T-helper 17 cell (primary cell): ENCODE results near the gene ARHGAP1. TPM values are rescaled to one million over a fixed set of nuclear protein-coding genes. Genes with fewer than 3 reads are reported as not detected.
"Not testable (repeated sequence)": the region's sequence is repeated elsewhere in the genome, so short reads cannot be mapped to it uniquely, and the experiment has no call there.

Source experiments
- ATAC-seq: fragments of 150-1000 bp; cut with Tn5 transposase; 2 replicates; pipeline ENCODE4 v1.10.0; 2021; ENCODE audit warnings: mild to moderate bottlenecking, moderate library complexity
- DNase-seq, 3 donors: peaks; one replicate each; pipeline versions ENCODE4 v3.0.0 to v3.0.0-alpha.2; 2020 to 2021
- H3K9me3 ChIP-seq: one replicate; pipeline ENCODE4 v1.7.0; 2013; ENCODE audit warnings: low read length, mild to moderate bottlenecking; ENCODE audit not compliant: control insufficient read depth, poor library complexity, severe bottlenecking
- H3K27ac Mint-ChIP-seq: one replicate; pipeline ENCODE4 v1.8.0; 2022; ENCODE audit warnings: mild to moderate bottlenecking, moderate library complexity, mixed read lengths
- H3K27me3 Mint-ChIP-seq: one replicate; pipeline ENCODE4 v1.8.0; 2022; ENCODE audit warnings: mixed read lengths
- H3K36me3 Mint-ChIP-seq: one replicate; pipeline ENCODE4 v1.8.0; 2022; ENCODE audit warnings: low read depth, mixed read lengths
- H3K4me1 Mint-ChIP-seq: one replicate; pipeline ENCODE4 v1.8.0; 2022; ENCODE audit warnings: mild to moderate bottlenecking, mixed read lengths
- H3K4me3 Mint-ChIP-seq: one replicate; pipeline ENCODE4 v1.8.0; 2022; ENCODE audit warnings: mild to moderate bottlenecking, moderate library complexity, mixed read lengths
- total RNA-seq, 4 donors: library from RNA in 2 of 4; stranded (reverse) in 2 of 4; gene quantifications; one replicate each; pipeline ENCODE4 v1.2.3 and lab custom pipeline; 2022 to 2026

Gene ARHGAP1
- total RNA-seq, 2 donors from 2014 or later: 58.0 to 65.9 TPM

- no peaks in the 10 kb centered on the region for H3K36me3 Mint-ChIP-seq
- H3K27ac Mint-ChIP-seq: no peak overlapping the region
- H3K27me3 Mint-ChIP-seq: no peaks in the 10 kb centered on the region
- H3K4me3 Mint-ChIP-seq: no peak overlapping the region
- DNase-seq (no peak), ATAC-seq (peak; percentile 28)
- no peaks in the 10 kb centered on the region for H3K9me3 ChIP-seq
- H3K4me1 Mint-ChIP-seq: peaks cover 5% of the 10 kb centered on the region
These were observed 18.0 kb upstream of the ARHGAP1 start for GRCh38 chr11:46718155-46719019.

- ATAC-seq, H3K27ac Mint-ChIP-seq, DNase-seq, H3K4me1 Mint-ChIP-seq, H3K36me3 Mint-ChIP-seq, H3K4me3 Mint-ChIP-seq, H3K27me3 Mint-ChIP-seq, H3K9me3 ChIP-seq: not testable (repeated sequence)
These were observed 17.4 kb upstream of the ARHGAP1 start for GRCh38 chr11:46717825-46718154.

GRCh38 chr11:46712874-46713576 is 12.6 kb upstream of the ARHGAP1 start:
- no peaks in the 10 kb centered on the region for H3K9me3 ChIP-seq
- no peaks in the 10 kb centered on the region for H3K27me3 Mint-ChIP-seq
- H3K4me1 Mint-ChIP-seq: no peaks in the 10 kb centered on the region
- no peak overlapping the region for H3K27ac Mint-ChIP-seq
- ATAC-seq (no peak), DNase-seq (no peak)
- no peak overlapping the region for H3K4me3 Mint-ChIP-seq
- no peaks in the 10 kb centered on the region for H3K36me3 Mint-ChIP-seq

GRCh38 chr11:46711303-46711702 is 10.9 kb upstream of the ARHGAP1 start:
- ATAC-seq (no peak), DNase-seq (no peak)
- H3K4me3 Mint-ChIP-seq: no peak overlapping the region
- H3K4me1 Mint-ChIP-seq: peaks cover 7% of the 10 kb centered on the region
- no peaks in the 10 kb centered on the region for H3K9me3 ChIP-seq
- H3K27me3 Mint-ChIP-seq: no peaks in the 10 kb centered on the region
- no peaks in the 10 kb centered on the region for H3K36me3 Mint-ChIP-seq
- H3K27ac Mint-ChIP-seq: no peak overlapping the region

GRCh38 chr11:46710821-46711269 is 10.4 kb upstream of the ARHGAP1 start:
- DNase-seq (no peak), ATAC-seq (no peak)
- no peaks in the 10 kb centered on the region for H3K9me3 ChIP-seq
- Mint-ChIP-seq H3K27me3 (no peaks in the 10 kb centered on the region), H3K36me3 (no peaks in the 10 kb centered on the region), H3K4me3 (no peak overlapping the region), H3K4me1 (peaks cover 7% of the 10 kb centered on the region), H3K27ac (no peak overlapping the region)

GRCh38 chr11:46709351-46709750 is 8.9 kb upstream of the ARHGAP1 start:
- H3K36me3 Mint-ChIP-seq, H3K9me3 ChIP-seq, H3K4me1 Mint-ChIP-seq, H3K4me3 Mint-ChIP-seq, DNase-seq, ATAC-seq, H3K27me3 Mint-ChIP-seq: not testable (repeated sequence)
- peak overlapping the region; percentile 59 for H3K27ac Mint-ChIP-seq

- ATAC-seq: no peak
- Mint-ChIP-seq H3K4me3 (no peak overlapping the region), H3K4me1 (peaks cover 17% of the 10 kb centered on the region), H3K27ac (peak overlapping the region; percentile 79), H3K36me3 (peaks cover 2% of the 10 kb centered on the region), H3K27me3 (no peaks in the 10 kb centered on the region)
- H3K9me3 ChIP-seq: no peaks in the 10 kb centered on the region
- DNase-seq: no peak
These were observed 6.5 kb upstream of the ARHGAP1 start for GRCh38 chr11:46706886-46707285.

- no peaks in the 10 kb centered on the region for H3K9me3 ChIP-seq
- DNase-seq (no peak), ATAC-seq (no peak)
- Mint-ChIP-seq H3K4me3 (no peak overlapping the region), H3K27me3 (no peaks in the 10 kb centered on the region), H3K36me3 (peaks cover 2% of the 10 kb centered on the region), H3K4me1 (peaks cover 28% of the 10 kb centered on the region), H3K27ac (peak overlapping the region; percentile 79)
These were observed 4.8 kb upstream of the ARHGAP1 start for GRCh38 chr11:46705070-46705688.

- DNase-seq (no peak), ATAC-seq (no peak)
- no peaks in the 10 kb centered on the region for H3K27me3 Mint-ChIP-seq
- peaks cover 33% of the 10 kb centered on the region for H3K4me1 Mint-ChIP-seq
- H3K9me3 ChIP-seq: no peaks in the 10 kb centered on the region
- peak overlapping the region; percentile 97 for H3K27ac Mint-ChIP-seq
- peaks cover 2% of the 10 kb centered on the region for H3K36me3 Mint-ChIP-seq
- H3K4me3 Mint-ChIP-seq: peak overlapping the region; percentile 96
These were observed 747 bp upstream of the ARHGAP1 start for GRCh38 chr11:46701078-46701654.

- Mint-ChIP-seq H3K27ac (peak overlapping the region; percentile 97), H3K27me3 (no peaks in the 10 kb centered on the region), H3K36me3 (peaks cover 2% of the 10 kb centered on the region), H3K4me1 (peaks cover 38% of the 10 kb centered on the region), H3K4me3 (peak overlapping the region; percentile 96)
- no peaks in the 10 kb centered on the region for H3K9me3 ChIP-seq
- ATAC-seq (no peak), DNase-seq (no peak)
These were observed 1.8 kb downstream of the ARHGAP1 start for GRCh38 chr11:46698597-46698996.

GRCh38 chr11:46697723-46698122 is 2.7 kb downstream of the ARHGAP1 start:
- H3K27me3 Mint-ChIP-seq: no peaks in the 10 kb centered on the region
- H3K9me3 ChIP-seq: no peaks in the 10 kb centered on the region
- ATAC-seq (no peak), DNase-seq (no peak)
- no peaks in the 10 kb centered on the region for H3K36me3 Mint-ChIP-seq
- H3K4me1 Mint-ChIP-seq: peaks cover 32% of the 10 kb centered on the region
- H3K27ac Mint-ChIP-seq: peak overlapping the region; percentile 97
- no peak overlapping the region for H3K4me3 Mint-ChIP-seq

GRCh38 chr11:46697303-46697702 is 3.1 kb downstream of the ARHGAP1 start:
- H3K36me3 Mint-ChIP-seq: no peaks in the 10 kb centered on the region
- no peaks in the 10 kb centered on the region for H3K27me3 Mint-ChIP-seq
- peaks cover 29% of the 10 kb centered on the region for H3K4me1 Mint-ChIP-seq
- H3K27ac Mint-ChIP-seq: peak overlapping the region; percentile 97
- ATAC-seq (no peak), DNase-seq (no peak)
- H3K4me3 Mint-ChIP-seq: no peak overlapping the region
- no peaks in the 10 kb centered on the region for H3K9me3 ChIP-seq

- no peaks in the 10 kb centered on the region for H3K36me3 Mint-ChIP-seq
- peaks cover 23% of the 10 kb centered on the region for H3K4me1 Mint-ChIP-seq
- H3K27me3 Mint-ChIP-seq: no peaks in the 10 kb centered on the region
- H3K4me3 Mint-ChIP-seq: peak overlapping the region; percentile 50
- H3K9me3 ChIP-seq: no peaks in the 10 kb centered on the region
- DNase-seq (no peak), ATAC-seq (no peak)
- H3K27ac Mint-ChIP-seq: peak overlapping the region; percentile 69
These were observed 4.2 kb downstream of the ARHGAP1 start for GRCh38 chr11:46696212-46696558.
